IPS DF 4.7 (cell line): ENCODE results near the gene SUMO4.

Source experiments
- DNase-seq: peaks from one replicate; pipeline ENCODE4 v3.0.0-alpha.2; 2013; ENCODE audit warnings: low spot score; ENCODE audit errors: extremely low read depth

SUMO4 gene

GRCh38 chr6:149389509-149390297 lies 10.4 kb upstream of the SUMO4 start:
- no peak for DNase-seq

DNA sequence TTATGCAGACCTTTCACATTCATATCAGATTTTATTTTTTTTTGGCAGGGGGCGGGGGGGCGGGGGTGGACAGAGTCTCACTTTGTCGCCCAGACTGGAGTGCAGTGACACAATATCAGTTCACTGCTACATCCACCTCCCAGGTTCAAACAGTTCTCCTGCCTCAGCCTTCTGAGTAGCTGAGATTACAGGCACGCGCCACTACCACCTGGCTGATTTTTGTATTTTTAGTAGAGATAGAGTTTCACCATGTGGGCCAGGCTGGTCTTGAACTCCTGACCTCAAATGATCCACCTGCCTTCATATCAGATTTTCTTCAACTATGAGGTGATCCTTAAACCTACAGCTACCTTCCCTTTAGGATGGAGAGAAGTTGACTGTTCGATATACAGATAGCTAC lies 8.0 kb upstream of the SUMO4 start:
- DNase-seq: no peak

DNA sequence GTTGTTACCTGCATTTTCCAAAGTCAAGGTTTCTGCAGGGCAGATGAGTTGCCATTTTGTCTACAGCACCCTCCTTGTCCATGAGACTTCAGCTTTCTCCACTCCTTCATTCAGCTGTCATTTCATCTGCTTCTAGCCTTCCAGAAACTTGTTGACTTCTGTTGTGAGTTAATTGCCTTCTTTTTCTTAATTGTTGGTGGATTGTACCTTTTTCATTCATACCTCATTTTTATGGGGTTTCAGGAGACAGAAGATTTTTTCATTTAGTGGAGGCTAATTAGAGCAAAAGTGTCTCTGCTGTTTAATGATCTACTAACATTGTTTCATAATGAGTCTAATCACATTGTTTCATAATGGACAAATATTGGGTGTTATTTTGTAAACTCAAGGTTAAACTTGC lies 7.5 kb upstream of the SUMO4 start:
- DNase-seq: no peak

GRCh38 chr6:149393002-149393679 lies 6.9 kb upstream of the SUMO4 start:
- DNase-seq: no peak

DNA sequence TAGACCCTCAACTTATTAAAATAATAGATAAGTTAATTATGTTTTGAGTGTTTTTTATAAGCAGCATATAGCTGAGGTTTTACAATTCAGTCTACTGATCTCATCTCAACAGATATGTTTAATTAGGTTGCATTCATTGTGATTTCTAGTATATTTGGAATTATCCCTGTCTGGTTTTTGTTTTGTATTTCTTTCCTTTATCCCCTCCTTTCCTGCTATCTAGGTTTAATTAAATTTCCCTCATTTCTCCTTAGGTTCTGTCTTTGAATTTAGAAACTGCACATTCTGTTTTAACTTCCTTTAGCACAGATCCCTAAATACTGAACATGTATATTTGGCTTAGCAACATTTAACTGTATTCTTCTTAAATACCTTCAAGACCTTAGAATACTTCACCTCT lies 4.9 kb upstream of the SUMO4 start:
- no peak for DNase-seq

DNA sequence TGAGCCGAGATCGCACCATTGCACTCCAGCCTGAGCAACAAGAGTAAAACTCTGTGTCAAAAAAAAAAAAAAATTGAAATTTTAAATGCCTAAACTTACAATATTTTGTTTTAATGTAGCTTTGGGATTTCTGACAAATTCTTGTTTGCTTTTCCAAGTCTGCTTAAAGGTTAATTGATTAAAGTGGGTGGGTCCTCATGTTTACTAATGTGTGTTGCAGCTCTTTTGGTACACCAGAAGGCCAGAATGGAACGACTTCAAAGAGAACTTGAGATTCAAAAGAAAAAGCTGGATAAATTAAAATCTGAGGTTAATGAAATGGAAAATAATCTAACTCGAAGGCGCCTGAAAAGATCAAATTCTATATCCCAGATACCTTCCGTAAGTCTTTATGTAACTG lies 2.7 kb upstream of the SUMO4 start:
- no peak for DNase-seq

GRCh38 chr6:149403534-149403933 lies 3.5 kb downstream of the SUMO4 start:
- DNase-seq: no peak

- DNase-seq: no peak
These were observed 6.0 kb downstream of the SUMO4 start for GRCh38 chr6:149405823-149406765.

DNA sequence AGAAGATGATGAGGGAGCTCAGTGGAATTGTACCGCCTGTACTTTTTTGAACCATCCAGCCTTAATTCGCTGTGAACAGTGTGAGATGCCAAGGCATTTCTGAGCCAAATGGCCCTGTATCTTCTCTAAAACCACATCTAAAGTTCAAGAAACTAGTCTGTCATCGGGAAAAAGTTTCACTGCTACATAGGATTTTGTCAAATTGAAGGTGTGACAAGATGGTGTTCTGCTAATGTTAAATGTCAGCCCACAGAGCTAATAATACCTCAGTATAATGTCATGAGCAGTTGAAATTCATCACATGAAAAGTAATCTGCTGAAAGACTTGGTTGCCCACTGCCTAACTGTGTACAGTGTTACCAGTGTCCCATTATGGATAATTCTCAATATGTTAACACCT lies 9.6 kb downstream of the SUMO4 start:
- no peak for DNase-seq

GRCh38 chr6:149410557-149410956 lies 10.5 kb downstream of the SUMO4 start:
- DNase-seq: no peak

DNA sequence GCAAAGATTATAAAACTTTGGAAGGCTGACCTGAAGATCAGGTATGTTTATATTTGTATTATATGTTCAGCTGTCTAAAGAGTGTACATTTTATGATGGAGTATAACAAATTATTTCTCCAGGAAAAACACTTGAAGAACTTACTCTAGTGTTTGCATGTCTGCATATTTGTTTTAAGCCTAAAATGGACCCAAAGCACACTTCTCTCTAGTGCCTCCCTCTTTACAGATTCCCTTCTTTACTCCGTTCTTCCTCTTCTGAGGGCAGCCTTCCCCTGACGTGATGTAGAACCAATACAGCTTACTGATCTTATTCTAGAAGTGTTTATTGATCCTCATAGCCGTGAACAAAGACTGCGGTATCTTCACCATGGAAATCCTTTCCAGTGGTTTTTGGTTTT lies 13.9 kb downstream of the SUMO4 start:
- no peak for DNase-seq

GRCh38 chr6:149414821-149415220 lies 14.8 kb downstream of the SUMO4 start:
- DNase-seq: no peak

DNA sequence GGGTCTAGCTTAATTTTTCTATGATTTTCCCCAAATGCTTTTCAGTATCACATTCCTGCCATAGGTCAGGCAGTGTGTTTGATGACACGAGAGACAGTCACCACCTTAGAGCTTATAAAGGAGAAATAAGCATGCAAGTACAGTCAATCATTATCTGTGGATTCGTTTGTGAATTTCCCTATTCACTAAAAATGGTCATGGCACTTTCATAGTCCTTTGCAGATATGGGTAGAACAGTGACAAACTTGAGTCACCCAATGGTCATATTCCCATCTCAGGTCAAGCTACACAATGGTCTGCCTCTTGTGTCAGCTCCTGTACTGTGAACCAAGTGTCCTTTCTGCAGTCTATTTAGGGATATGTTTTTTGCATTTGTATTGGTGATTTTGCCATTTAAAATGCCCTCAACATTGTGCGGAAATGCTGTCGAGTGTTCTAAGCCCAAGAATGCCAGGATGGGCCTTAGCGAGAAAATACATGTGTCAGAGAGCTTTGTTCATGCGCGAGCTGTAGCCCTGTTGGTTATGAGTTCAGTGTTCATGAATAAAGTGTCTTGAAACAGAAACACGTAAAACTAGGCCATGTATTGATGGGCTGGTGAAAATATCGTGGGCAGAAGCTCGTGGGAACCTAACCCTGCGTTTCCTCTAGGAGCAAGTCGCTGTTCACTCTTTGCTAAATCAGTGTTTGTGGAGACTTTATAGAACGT lies 19.8 kb downstream of the SUMO4 start:
- DNase-seq: no peak

- no peak for DNase-seq
These were observed 21.1 kb downstream of the SUMO4 start for GRCh38 chr6:149421132-149421531.

- no peak for DNase-seq
These were observed 22.5 kb downstream of the SUMO4 start for GRCh38 chr6:149422581-149422980.

- no peak for DNase-seq
These were observed 23.9 kb downstream of the SUMO4 start for GRCh38 chr6:149423964-149424440.

GRCh38 chr6:149425224-149425623 lies 25.2 kb downstream of the SUMO4 start:
- no peak for DNase-seq

DNA sequence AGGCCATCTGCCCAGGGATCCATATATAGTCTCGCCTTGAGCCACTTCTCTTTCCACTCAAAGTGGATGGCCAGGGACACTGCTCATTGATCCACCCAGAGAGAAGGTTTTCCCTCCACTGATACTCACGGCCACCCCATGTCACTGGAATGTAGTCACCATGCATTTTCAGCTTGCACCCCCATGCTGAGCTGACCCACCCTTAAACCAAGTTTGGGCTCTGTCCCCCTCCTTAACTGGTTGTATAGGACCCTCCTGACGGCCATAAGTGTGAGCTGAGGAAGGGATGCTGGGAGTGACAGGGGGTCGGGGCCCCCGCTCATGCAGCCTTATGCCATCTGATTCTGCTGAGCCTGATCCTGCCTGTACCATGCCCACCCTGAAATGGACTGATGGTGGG lies 25.7 kb downstream of the SUMO4 start:
- no peak for DNase-seq

GRCh38 chr6:149428606-149429005 lies 28.5 kb downstream of the SUMO4 start:
- DNase-seq: no peak

DNA sequence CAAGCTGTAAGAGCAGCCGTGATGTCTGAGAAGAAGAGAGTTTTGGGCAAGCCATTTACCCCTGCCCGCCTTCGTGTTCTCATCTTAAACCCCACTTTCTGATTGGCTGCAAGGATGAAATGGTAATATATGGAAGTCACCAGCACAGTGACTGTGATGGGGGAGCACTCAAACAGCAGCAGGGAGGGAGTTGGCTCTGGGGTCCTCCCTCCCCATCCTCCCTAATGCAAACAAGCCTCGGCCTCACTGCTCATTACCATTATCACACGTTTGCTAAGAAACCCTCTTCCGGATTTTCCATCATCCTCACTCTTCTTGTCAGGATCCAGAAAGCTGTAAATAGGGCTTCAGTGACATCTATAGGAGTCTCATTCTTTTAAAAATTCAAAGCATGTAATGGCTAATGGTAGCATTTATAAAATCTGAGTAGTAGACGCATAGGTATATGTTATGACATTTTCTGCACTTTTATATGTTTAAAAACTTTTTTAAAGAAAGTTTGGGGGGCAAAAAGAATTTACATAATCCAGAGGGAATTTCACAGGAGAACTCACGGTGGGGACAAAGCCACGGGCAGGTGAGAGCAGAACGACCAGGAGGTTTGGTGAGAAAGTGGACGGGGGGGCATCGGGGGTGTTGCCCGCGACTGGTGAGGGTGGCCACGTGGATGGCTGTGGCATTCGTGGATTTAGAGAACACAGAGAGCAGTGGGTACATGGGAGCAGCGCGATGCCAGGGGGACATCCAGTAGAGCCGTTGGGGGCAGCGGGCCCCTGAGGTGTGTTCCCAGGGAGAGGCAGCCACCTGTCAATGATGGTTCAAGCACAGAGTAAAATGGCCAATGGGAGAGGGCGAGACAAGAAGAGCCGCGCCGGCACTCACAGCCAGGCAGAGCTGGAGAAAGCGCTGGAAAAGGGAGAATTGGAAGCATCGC lies 29.6 kb downstream of the SUMO4 start:
- no peak for DNase-seq
